ENCODE measurements around the gene MXD1. TPM values are rescaled to one million over a fixed set of nuclear protein-coding genes. Genes with fewer than 3 reads are reported as not detected.
A peak's percentile ranks its signal among the peaks of the same experiment; 100 is the strongest.
"Not testable (repeated sequence)": the region's sequence is repeated elsewhere in the genome, so short reads cannot be mapped to it uniquely, and the experiment has no call there.

Gene MXD1, protein sequence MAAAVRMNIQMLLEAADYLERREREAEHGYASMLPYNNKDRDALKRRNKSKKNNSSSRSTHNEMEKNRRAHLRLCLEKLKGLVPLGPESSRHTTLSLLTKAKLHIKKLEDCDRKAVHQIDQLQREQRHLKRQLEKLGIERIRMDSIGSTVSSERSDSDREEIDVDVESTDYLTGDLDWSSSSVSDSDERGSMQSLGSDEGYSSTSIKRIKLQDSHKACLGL
- total RNA-seq: 3.5 TPM
- long read RNA-seq, partial matches to known transcripts: 0 of 1 reads
- long read RNA-seq, other reads (novel, unspliced or antisense): 1 of 1 reads

DNA sequence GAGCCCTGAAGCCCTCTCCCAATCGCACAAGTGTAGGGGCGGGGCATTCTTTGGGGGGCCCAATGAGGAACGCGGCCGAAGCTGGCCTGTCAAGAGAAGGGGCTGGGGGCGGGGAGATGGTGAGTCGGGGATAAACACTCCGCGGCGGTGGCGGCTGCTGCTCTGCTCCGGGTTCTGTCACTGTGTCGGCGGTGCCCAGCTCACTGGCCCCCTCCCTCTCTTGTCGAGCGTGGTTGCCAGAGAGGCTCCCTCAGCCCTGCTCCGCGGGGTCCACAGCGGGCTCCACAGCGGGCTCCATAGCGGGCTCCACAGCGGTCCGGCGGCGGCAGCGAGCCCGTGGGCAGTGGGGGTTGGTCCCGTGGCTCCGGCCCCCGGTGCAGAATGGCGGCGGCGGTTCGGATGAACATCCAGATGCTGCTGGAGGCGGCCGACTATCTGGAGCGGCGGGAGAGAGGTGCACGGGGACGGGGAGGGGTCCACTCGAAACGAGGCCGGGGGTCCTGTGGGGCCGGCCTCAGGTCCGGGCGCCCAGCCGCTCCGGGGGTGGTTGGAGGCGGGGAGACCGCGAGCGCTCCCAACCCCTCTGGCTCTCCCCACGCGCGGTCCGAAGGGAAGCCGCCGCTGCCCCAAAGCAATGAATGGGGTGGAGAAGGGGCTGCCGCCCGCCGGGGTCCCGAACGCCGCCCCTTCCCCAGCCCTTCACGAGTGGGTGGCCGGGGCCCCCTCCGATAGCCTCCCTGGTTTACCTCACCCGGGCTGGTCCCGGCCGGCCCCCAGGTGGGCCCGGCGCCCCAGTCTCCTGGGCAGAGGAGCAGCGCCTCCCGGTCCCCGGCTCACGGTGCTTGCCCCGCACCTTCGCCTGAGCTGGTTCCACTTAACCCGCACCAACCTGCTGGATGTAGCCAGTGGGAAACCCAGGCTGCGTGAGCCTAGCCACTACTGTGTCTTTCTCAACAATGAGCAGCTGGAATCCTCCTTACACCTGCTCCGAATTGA, at the start of gene MXD1:
TSS of gene MXD1 (plus strand) at position 160 of the 996 bp plus-strand sequence. CDS start at position 382, 222 bp downstream.
- intact Hi-C loops (cut with micrococcal nuclease): loop anchor here (5.0 kb wide), 2 partner anchors 157 to 227 kb away; no protein-coding TSS in a partner anchor
- peak; percentile 100 for DNase-seq
- no peaks in the 10 kb centered on the region for H3K27me3 ChIP-seq (ENCODE audit: low read depth)
- TF ChIP-seq, protein P1, sequence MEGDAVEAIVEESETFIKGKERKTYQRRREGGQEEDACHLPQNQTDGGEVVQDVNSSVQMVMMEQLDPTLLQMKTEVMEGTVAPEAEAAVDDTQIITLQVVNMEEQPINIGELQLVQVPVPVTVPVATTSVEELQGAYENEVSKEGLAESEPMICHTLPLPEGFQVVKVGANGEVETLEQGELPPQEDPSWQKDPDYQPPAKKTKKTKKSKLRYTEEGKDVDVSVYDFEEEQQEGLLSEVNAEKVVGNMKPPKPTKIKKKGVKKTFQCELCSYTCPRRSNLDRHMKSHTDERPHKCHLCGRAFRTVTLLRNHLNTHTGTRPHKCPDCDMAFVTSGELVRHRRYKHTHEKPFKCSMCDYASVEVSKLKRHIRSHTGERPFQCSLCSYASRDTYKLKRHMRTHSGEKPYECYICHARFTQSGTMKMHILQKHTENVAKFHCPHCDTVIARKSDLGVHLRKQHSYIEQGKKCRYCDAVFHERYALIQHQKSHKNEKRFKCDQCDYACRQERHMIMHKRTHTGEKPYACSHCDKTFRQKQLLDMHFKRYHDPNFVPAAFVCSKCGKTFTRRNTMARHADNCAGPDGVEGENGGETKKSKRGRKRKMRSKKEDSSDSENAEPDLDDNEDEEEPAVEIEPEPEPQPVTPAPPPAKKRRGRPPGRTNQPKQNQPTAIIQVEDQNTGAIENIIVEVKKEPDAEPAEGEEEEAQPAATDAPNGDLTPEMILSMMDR (IDR thresholded peaks at IDR 0.05; ENCODE audit: borderline replicate concordance): no peak
- peaks cover 23% of the 10 kb centered on the region for H3K36me3 ChIP-seq
- H3K4me3 ChIP-seq: peak within 1 kb of the TSS; percentile 92
- H3K27ac ChIP-seq (replicated peaks): peak within 1 kb of the TSS; percentile 96
- H3K4me1 ChIP-seq: peaks cover 58% of the 10 kb centered on the region
- no peaks in the 10 kb centered on the region for H3K9me3 ChIP-seq (replicated peaks)

- H3K9me3 ChIP-seq (replicated peaks): peaks cover 4% of the 10 kb centered on the region
- H3K36me3 ChIP-seq: no peaks in the 10 kb centered on the region
- TF ChIP-seq, protein P1 (IDR thresholded peaks at IDR 0.05; ENCODE audit: borderline replicate concordance): no peak
- H3K27me3 ChIP-seq (ENCODE audit: low read depth): no peaks in the 10 kb centered on the region
- no peak overlapping the region for H3K4me3 ChIP-seq
- peaks cover 4% of the 10 kb centered on the region for H3K4me1 ChIP-seq
- no peak for DNase-seq
- intact Hi-C loops (cut with micrococcal nuclease): no loop called here
- no peak overlapping the region for H3K27ac ChIP-seq (replicated peaks)
Observed at GRCh38 chr2:69888451-69888850, 26.5 kb upstream of the MXD1 start.

GRCh38 chr2:69889302-69889701, 25.6 kb upstream of the MXD1 start:
- H3K9me3 ChIP-seq (replicated peaks): peaks cover 4% of the 10 kb centered on the region
- H3K4me3 ChIP-seq: no peak overlapping the region
- TF ChIP-seq, protein P1 (IDR thresholded peaks at IDR 0.05; ENCODE audit: borderline replicate concordance): no peak
- no peak overlapping the region for H3K27ac ChIP-seq (replicated peaks)
- H3K36me3 ChIP-seq: no peaks in the 10 kb centered on the region
- H3K4me1 ChIP-seq: peaks cover 10% of the 10 kb centered on the region
- H3K27me3 ChIP-seq (ENCODE audit: low read depth): no peaks in the 10 kb centered on the region
- intact Hi-C loops (cut with micrococcal nuclease): no loop called here
- no peak for DNase-seq

GRCh38 chr2:69890881-69891280, 24.0 kb upstream of the MXD1 start:
- Histone ChIP-seq H3K4me3 (no peak overlapping the region), H3K9me3 (replicated peaks) (peaks cover 4% of the 10 kb centered on the region), H3K27me3 (ENCODE audit: low read depth) (no peaks in the 10 kb centered on the region), H3K4me1 (peaks cover 26% of the 10 kb centered on the region), H3K36me3 (peaks cover 8% of the 10 kb centered on the region), H3K27ac (replicated peaks) (no peak overlapping the region)
- no peak for DNase-seq
- intact Hi-C loops (cut with micrococcal nuclease): no loop called here
- TF ChIP-seq, protein P1 (IDR thresholded peaks at IDR 0.05; ENCODE audit: borderline replicate concordance): no peak

- H3K27me3 ChIP-seq (ENCODE audit: low read depth); DNase-seq; H3K27ac ChIP-seq (replicated peaks); intact Hi-C loops (cut with micrococcal nuclease); H3K9me3 ChIP-seq (replicated peaks): not testable (repeated sequence)
- peak overlapping the region; percentile 88 for H3K4me3 ChIP-seq
- H3K4me1 ChIP-seq: peaks cover 34% of the 10 kb centered on the region
- peaks cover 29% of the 10 kb centered on the region for H3K36me3 ChIP-seq
Observed at GRCh38 chr2:69892838-69893424, 22.0 kb upstream of the MXD1 start.
